ENCODE results near the gene CNTF.
"Not testable (repeated sequence)": the region's sequence is repeated elsewhere in the genome, so short reads cannot be mapped to it uniquely, and the experiment has no call there.

The CNTF gene

GRCh38 chr11:58622344-58622743 lies at the start of gene CNTF:
Gene CNTF, plus strand, starts transcription at chr11:58622665. Its CDS starts 88 bp downstream, at chr11:58622753.
- no peak for DNase-seq

GRCh38 chr11:58572906-58573305 lies 49.6 kb upstream of the CNTF start:
- not testable (repeated sequence) for DNase-seq

- peak; percentile 86 for DNase-seq
These were observed 48.9 kb upstream of the CNTF start for GRCh38 chr11:58573451-58574104.

- no peak for DNase-seq
These were observed 47.6 kb upstream of the CNTF start for GRCh38 chr11:58574881-58575280.

- DNase-seq, result peak; percentile 73
These were observed 47.0 kb upstream of the CNTF start, which contains the start of gene LPXN for GRCh38 chr11:58575377-58576020. Gene LPXN, minus strand, starts transcription at chr11:58575856. Its CDS starts 84 bp downstream, at chr11:58575772.

GRCh38 chr11:58576887-58577471 lies 45.5 kb upstream of the CNTF start:
- DNase-seq, result no peak

GRCh38 chr11:58577555-58578135 lies 44.8 kb upstream of the CNTF start:
- DNase-seq, result peak; percentile 88

- peak; percentile 96 for DNase-seq
These were observed 44.3 kb upstream of the CNTF start for GRCh38 chr11:58578136-58578634.

- DNase-seq, result peak; percentile 97
These were observed 43.8 kb upstream of the CNTF start, which contains the start of gene ZFP91 for GRCh38 chr11:58578635-58579191. Gene ZFP91, plus strand, starts transcription at chr11:58579063. Its CDS starts 219 bp downstream, at chr11:58579282.

GRCh38 chr11:58579192-58580129 lies 43.0 kb upstream of the CNTF start:
- peak; percentile 92 for DNase-seq

- DNase-seq, result peak; percentile 39
These were observed 42.2 kb upstream of the CNTF start for GRCh38 chr11:58580311-58580710.

- DNase-seq, result no peak
These were observed 40.0 kb upstream of the CNTF start for GRCh38 chr11:58582437-58582836.

- no peak for DNase-seq
These were observed 35.5 kb upstream of the CNTF start for GRCh38 chr11:58586998-58587397.

GRCh38 chr11:58591659-58592058 lies 30.8 kb upstream of the CNTF start:
- DNase-seq, result no peak

- no peak for DNase-seq
These were observed 29.5 kb upstream of the CNTF start for GRCh38 chr11:58592760-58593472.

GRCh38 chr11:58594826-58595225 lies 27.6 kb upstream of the CNTF start:
- no peak for DNase-seq

GRCh38 chr11:58596621-58597020 lies 25.8 kb upstream of the CNTF start:
- no peak for DNase-seq

GRCh38 chr11:58597486-58598144 lies 24.9 kb upstream of the CNTF start:
- peak; percentile 53 for DNase-seq

- no peak for DNase-seq
These were observed 22.0 kb upstream of the CNTF start for GRCh38 chr11:58600510-58600909.

GRCh38 chr11:58606930-58607714 lies 15.3 kb upstream of the CNTF start:
- DNase-seq, result no peak

All from activated CD4-positive, alpha-beta T cell treated with anti-CD3 and anti-CD28 coated beads, Interleukin-2, amount 50 U/mL, for 16 hours (primary cell).